Middle frontal gyrus (tissue), 1 donor: ENCODE measurements around the gene AGRN.
"Not testable (repeated sequence)": the region's sequence is repeated elsewhere in the genome, so short reads cannot be mapped to it uniquely, and the experiment has no call there.

Source experiments
- DNase-seq: peaks from one replicate; pipeline ENCODE4 v3.0.0-alpha.2; 2015; ENCODE audit warnings: low spot score; ENCODE audit errors: extremely low spot score

Gene AGRN

GRCh38 chr1:981955-982558 lies 37.9 kb upstream of the AGRN start, which contains the start of gene PERM1:
Gene PERM1, minus strand, starts transcription at chr1:982093. Its CDS starts 1,064 bp downstream, at chr1:981029.
- no peak for DNase-seq

- DNase-seq, result no peak
Measured at GRCh38 chr1:982765-983436, 37.0 kb upstream of the AGRN start.

GRCh38 chr1:983798-984475 lies 36.0 kb upstream of the AGRN start:
- no peak for DNase-seq

- no peak for DNase-seq
Measured at GRCh38 chr1:984476-984814, 35.5 kb upstream of the AGRN start.

- DNase-seq, result no peak
Measured at GRCh38 chr1:985126-985525, 34.8 kb upstream of the AGRN start.

- DNase-seq, result not testable (repeated sequence)
Measured at GRCh38 chr1:988061-988460, 31.9 kb upstream of the AGRN start.

GRCh38 chr1:991275-991674 lies 28.6 kb upstream of the AGRN start:
- not testable (repeated sequence) for DNase-seq

GRCh38 chr1:991895-992294 lies 28.0 kb upstream of the AGRN start:
- DNase-seq, result no peak

- no peak for DNase-seq
Measured at GRCh38 chr1:992362-992761, 27.6 kb upstream of the AGRN start.

GRCh38 chr1:993379-993995 lies 26.4 kb upstream of the AGRN start:
- no peak for DNase-seq

GRCh38 chr1:994546-994945 lies 25.4 kb upstream of the AGRN start:
- DNase-seq, result not testable (repeated sequence)

- DNase-seq, result no peak
Measured at GRCh38 chr1:995665-996633, 24.0 kb upstream of the AGRN start.

GRCh38 chr1:996851-997712 lies 22.8 kb upstream of the AGRN start:
- no peak for DNase-seq

- no peak for DNase-seq
Measured at GRCh38 chr1:997713-997992, 22.3 kb upstream of the AGRN start.

GRCh38 chr1:997993-998744 lies 21.8 kb upstream of the AGRN start:
- no peak for DNase-seq

- DNase-seq, result no peak
Measured at GRCh38 chr1:998745-998994, 21.2 kb upstream of the AGRN start.

GRCh38 chr1:998995-999724 lies 20.8 kb upstream of the AGRN start:
- no peak for DNase-seq

GRCh38 chr1:999725-1000356 lies 20.1 kb upstream of the AGRN start, which contains the start of gene HES4:
Gene HES4, minus strand, starts transcription at chr1:1000097. Its CDS starts 124 bp downstream, at chr1:999973.
- DNase-seq, result peak; percentile 62
